Mucosa of stomach (tissue), 1 donor: ENCODE data around the gene ZC3H12D.

Experiments
- H3K27me3 ChIP-seq: one replicate; pipeline ENCODE4 v1.7.0; 2013; ENCODE audit warnings: mild to moderate bottlenecking, low read length; ENCODE audit not compliant: control insufficient read depth, insufficient read depth
- H3K36me3 ChIP-seq: one replicate; pipeline ENCODE4 v1.7.0; 2013; ENCODE audit warnings: low read length; ENCODE audit not compliant: control insufficient read depth, insufficient read depth
- H3K4me1 ChIP-seq: one replicate; pipeline ENCODE4 v1.7.0; 2013; ENCODE audit warnings: mild to moderate bottlenecking, low read length; ENCODE audit not compliant: control insufficient read depth, insufficient read depth
- H3K4me3 ChIP-seq: one replicate; pipeline ENCODE4 v1.7.0; 2013; ENCODE audit warnings: low read length
- H3K9ac ChIP-seq: one replicate; pipeline ENCODE4 v1.7.0; 2013; ENCODE audit warnings: mild to moderate bottlenecking, low read length, moderate library complexity
- H3K9me3 ChIP-seq: one replicate; pipeline ENCODE4 v1.7.0; 2013; ENCODE audit warnings: mild to moderate bottlenecking, low read length, moderate library complexity; ENCODE audit not compliant: control insufficient read depth
- donor health status: Pancreatic carcinoma.

ZC3H12D gene

GRCh38 chr6:149433405-149433804 is 51.4 kb downstream of the ZC3H12D start:
- Histone ChIP-seq H3K4me3 (no peak overlapping the region), H3K27me3 (no peaks in the 10 kb centered on the region), H3K36me3 (no peaks in the 10 kb centered on the region), H3K4me1 (no peaks in the 10 kb centered on the region), H3K9ac (no peak overlapping the region), H3K9me3 (no peaks in the 10 kb centered on the region)

GRCh38 chr6:149431905-149432775 is 52.7 kb downstream of the ZC3H12D start:
- Histone ChIP-seq H3K27me3 (no peaks in the 10 kb centered on the region), H3K4me1 (no peaks in the 10 kb centered on the region), H3K4me3 (no peak overlapping the region), H3K9ac (no peak overlapping the region), H3K9me3 (no peaks in the 10 kb centered on the region), H3K36me3 (no peaks in the 10 kb centered on the region)

- Histone ChIP-seq H3K4me3 (no peak overlapping the region), H3K36me3 (no peaks in the 10 kb centered on the region), H3K4me1 (no peaks in the 10 kb centered on the region), H3K27me3 (no peaks in the 10 kb centered on the region), H3K9me3 (no peaks in the 10 kb centered on the region), H3K9ac (no peak overlapping the region)
Observed at GRCh38 chr6:149429427-149430360, 55.1 kb downstream of the ZC3H12D start.

DNA sequence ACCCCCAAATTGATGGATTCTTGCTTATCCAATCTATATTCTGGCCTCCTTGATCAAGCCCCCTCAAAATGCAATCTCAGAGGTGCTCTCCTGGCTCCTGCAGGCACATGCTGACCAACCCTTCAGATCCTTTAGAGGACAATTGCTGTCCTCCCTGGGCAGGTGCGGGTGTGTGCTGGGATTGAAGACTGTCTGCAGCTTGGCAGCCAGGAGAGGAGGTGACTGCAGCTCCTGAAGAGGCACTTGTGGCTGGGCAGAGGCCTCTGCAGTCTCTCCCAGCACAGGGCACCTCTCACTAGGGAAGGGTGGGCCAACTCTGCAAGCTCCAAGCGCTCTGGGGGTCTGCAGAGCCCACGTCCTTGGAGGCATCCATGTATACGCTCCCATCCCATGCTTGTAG is 56.2 kb downstream of the ZC3H12D start:
- Histone ChIP-seq H3K9ac (no peak overlapping the region), H3K4me1 (no peaks in the 10 kb centered on the region), H3K4me3 (no peak overlapping the region), H3K9me3 (no peaks in the 10 kb centered on the region), H3K36me3 (no peaks in the 10 kb centered on the region), H3K27me3 (no peaks in the 10 kb centered on the region)

DNA sequence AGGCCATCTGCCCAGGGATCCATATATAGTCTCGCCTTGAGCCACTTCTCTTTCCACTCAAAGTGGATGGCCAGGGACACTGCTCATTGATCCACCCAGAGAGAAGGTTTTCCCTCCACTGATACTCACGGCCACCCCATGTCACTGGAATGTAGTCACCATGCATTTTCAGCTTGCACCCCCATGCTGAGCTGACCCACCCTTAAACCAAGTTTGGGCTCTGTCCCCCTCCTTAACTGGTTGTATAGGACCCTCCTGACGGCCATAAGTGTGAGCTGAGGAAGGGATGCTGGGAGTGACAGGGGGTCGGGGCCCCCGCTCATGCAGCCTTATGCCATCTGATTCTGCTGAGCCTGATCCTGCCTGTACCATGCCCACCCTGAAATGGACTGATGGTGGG is 59.1 kb downstream of the ZC3H12D start:
- Histone ChIP-seq H3K4me3 (no peak overlapping the region), H3K9me3 (no peaks in the 10 kb centered on the region), H3K27me3 (no peaks in the 10 kb centered on the region), H3K4me1 (no peaks in the 10 kb centered on the region), H3K9ac (no peak overlapping the region), H3K36me3 (no peaks in the 10 kb centered on the region)

DNA sequence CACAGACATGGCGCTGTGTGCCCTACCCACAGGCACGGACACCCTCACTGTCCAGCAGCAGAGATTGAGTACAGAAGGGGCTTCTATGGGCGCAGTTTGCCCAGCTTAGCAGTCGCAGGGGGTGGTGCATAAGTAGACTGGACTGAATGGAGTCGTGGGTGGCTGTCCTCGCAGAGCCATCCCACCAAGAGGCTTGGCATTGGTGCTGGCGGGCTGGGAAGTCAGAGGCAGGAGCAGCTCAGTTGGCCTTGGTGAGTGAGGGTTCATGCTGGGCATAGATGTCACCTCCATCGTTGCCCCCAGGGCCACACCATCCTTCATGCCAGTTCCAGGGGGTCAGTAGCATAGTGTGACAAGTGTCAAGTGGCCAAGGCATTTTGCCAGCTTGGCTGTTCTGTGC is 59.6 kb downstream of the ZC3H12D start:
- no peaks in the 10 kb centered on the region for H3K4me1 ChIP-seq
- H3K27me3 ChIP-seq, result no peaks in the 10 kb centered on the region
- H3K4me3 ChIP-seq, result no peak overlapping the region
- no peak overlapping the region for H3K9ac ChIP-seq
- no peaks in the 10 kb centered on the region for H3K9me3 ChIP-seq
- H3K36me3 ChIP-seq, result no peaks in the 10 kb centered on the region

DNA sequence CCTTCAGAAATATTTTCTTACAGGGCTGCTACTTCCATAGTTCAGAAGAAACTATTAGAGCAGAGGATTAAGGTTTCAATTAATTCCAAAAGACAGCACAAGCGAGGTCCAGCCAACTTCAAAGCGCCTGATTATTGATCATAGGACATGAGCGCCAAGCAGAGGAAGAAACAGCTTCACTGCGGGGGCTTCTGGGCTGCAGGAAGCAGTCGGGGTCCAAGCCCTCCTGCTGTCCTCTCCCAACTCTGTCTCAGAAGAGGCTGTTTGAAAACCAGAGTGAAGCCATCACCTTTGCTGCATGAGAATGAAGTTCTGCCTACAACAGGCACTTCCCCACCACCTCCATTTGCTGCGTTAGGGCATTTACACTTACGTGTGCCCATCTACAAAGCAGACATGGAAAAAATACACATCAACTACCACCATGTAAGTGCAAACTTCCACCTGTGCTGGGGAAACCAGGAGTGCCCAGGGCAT is 60.8 kb downstream of the ZC3H12D start:
- Histone ChIP-seq H3K9me3 (no peaks in the 10 kb centered on the region), H3K9ac (no peak overlapping the region), H3K36me3 (no peaks in the 10 kb centered on the region), H3K4me1 (no peaks in the 10 kb centered on the region), H3K27me3 (no peaks in the 10 kb centered on the region), H3K4me3 (no peak overlapping the region)

GRCh38 chr6:149422581-149422980 is 62.2 kb downstream of the ZC3H12D start:
- Histone ChIP-seq H3K4me1 (no peaks in the 10 kb centered on the region), H3K9ac (no peak overlapping the region), H3K36me3 (no peaks in the 10 kb centered on the region)

DNA sequence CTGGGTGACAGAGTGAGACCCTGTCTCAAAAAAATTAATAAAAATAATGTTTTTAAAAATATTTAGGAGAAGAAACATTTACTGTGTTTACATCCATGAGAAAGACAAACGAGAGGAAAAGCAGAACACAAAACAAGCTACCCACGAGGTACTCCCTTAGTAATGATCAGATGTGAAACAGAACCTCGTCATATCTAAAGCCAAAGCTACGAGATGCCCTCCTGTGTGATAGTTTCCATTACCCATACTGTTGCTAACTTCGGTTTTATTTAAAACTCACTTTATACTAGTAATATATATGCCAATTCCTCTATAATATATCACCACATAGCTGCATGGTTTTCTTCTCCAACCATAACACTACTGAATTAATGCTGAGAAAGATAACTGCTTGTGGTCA is 63.7 kb downstream of the ZC3H12D start:
- Histone ChIP-seq H3K27me3 (no peaks in the 10 kb centered on the region), H3K9ac (no peak overlapping the region), H3K9me3 (no peaks in the 10 kb centered on the region), H3K4me1 (no peaks in the 10 kb centered on the region), H3K4me3 (no peak overlapping the region), H3K36me3 (no peaks in the 10 kb centered on the region)

More at GRCh38 chr6:149422581-149422980, 62.2 kb downstream of the ZC3H12D start:
- Histone ChIP-seq H3K27me3 (no peaks in the 10 kb centered on the region), H3K4me3 (no peak overlapping the region), H3K9me3 (no peaks in the 10 kb centered on the region)

GRCh38 chr6:149419696-149420404 is 65.0 kb downstream of the ZC3H12D start:
- no peak overlapping the region for H3K9ac ChIP-seq
- H3K27me3 ChIP-seq, result no peaks in the 10 kb centered on the region
- H3K4me1 ChIP-seq, result no peaks in the 10 kb centered on the region
- no peak overlapping the region for H3K4me3 ChIP-seq
- H3K36me3 ChIP-seq, result no peaks in the 10 kb centered on the region
- no peaks in the 10 kb centered on the region for H3K9me3 ChIP-seq

- H3K4me1 ChIP-seq, result no peaks in the 10 kb centered on the region
- no peak overlapping the region for H3K4me3 ChIP-seq
- H3K27me3 ChIP-seq, result no peaks in the 10 kb centered on the region
- H3K9me3 ChIP-seq, result no peaks in the 10 kb centered on the region
- H3K9ac ChIP-seq, result no peak overlapping the region
- no peaks in the 10 kb centered on the region for H3K36me3 ChIP-seq
Observed at GRCh38 chr6:149414821-149415220, 70.0 kb downstream of the ZC3H12D start.
